HCT116 (cell line): Measurements from ENCODE around the gene CYP2D6. TPM values are rescaled to one million over a fixed set of nuclear protein-coding genes. Genes with fewer than 3 reads are reported as not detected.
"Not testable (repeated sequence)": the region's sequence is repeated elsewhere in the genome, so short reads cannot be mapped to it uniquely, and the experiment has no call there.

Experiments used
- ATAC-seq: fragments of 200-7000 bp; cut with Tn5 transposase; 2 replicates; pipeline ENCODE4 v1.9.1; 2020; ENCODE audit warnings: mild to moderate bottlenecking, moderate library complexity
- BruUV-seq: library from RNA; stranded (reverse); fragments of 400-500 nt; replicated peaks from 2 replicates; lab custom pipeline; 2021; lab: Mats Ljungman, UMichigan
- CTCF ChIA-PET: fragments of 300-600 bp; sonication (Branson Sonifier 250); formaldehyde crosslinking; loops from one replicate; lab custom pipeline; 2021; ENCODE audit warnings: antibody characterized with exemption; lab: Charles Lee
- POLR2A ChIA-PET: fragments of 300-600, 350-600 bp; sonication (Branson Sonifier 250); formaldehyde crosslinking; loops from one replicate; lab custom pipeline; 2021; ENCODE audit warnings: antibody characterized with exemption; lab: Charles Lee
- RAD21 ChIA-PET, 2 experiments: fragments of 300-600 bp; sonication (Branson Sonifier 250); formaldehyde crosslinking; loops; one replicate each; lab custom pipeline; 2023; ENCODE audit warnings: low total read pairs in 2 of 2; ENCODE audit not compliant: uncharacterized antibody in 2 of 2, unreplicated experiment in 2 of 2, low non-redundant PET in 1 of 2; lab: Charles Lee
- DNase-seq: peaks from one replicate; pipeline ENCODE4 v3.0.0-alpha.2; 2010; ENCODE audit warnings: low read depth, low spot score
- H2AFZ ChIP-seq: fragments of 200-600 bp; shearing (Covaris generic), sonication (generic); 2 replicates; pipeline ENCODE4 v1.6.1; 2017; ENCODE audit warnings: low read depth, mixed run types, mixed read lengths, antibody characterized with exemption, low read length; ENCODE audit not compliant: poor library complexity, severe bottlenecking
- H3K27ac ChIP-seq: 2 replicates; pipeline ENCODE4 v1.5.1; 2012; ENCODE audit warnings: low read depth, low read length
- H3K27me3 ChIP-seq: fragments of 200-600 bp; sonication (generic); 2 replicates; pipeline ENCODE4 v1.6.1; 2016; ENCODE audit warnings: mixed run types, low read length, mixed read lengths; ENCODE audit not compliant: insufficient read depth
- H3K36me3 ChIP-seq, 2 experiments: fragments of 200-500 bp in 1 of 2; fragments of 200-600 bp in 1 of 2; sonication (Bioruptor generic) in 1 of 2; sonication (generic) in 1 of 2; 2 replicates each; pipeline versions ENCODE4 v1.5.1 to v1.6.1; 2014 to 2016; ENCODE audit warnings: low read length in 2 of 2, inconsistent platforms in 1 of 2, mixed read lengths in 1 of 2, mixed run types in 1 of 2; ENCODE audit not compliant: insufficient read depth in 2 of 2, control insufficient read depth in 1 of 2
- H3K4me1 ChIP-seq, 2 experiments: fragments of 200-600 bp in 1 of 2; sonication (generic) in 1 of 2; 2 replicates each; pipeline versions ENCODE4 v1.5.1 to v1.6.1; 2012 to 2017; ENCODE audit warnings: low read length in 2 of 2, inconsistent platforms in 1 of 2, mild to moderate bottlenecking in 1 of 2, mixed read lengths in 1 of 2, mixed run types in 1 of 2, moderate library complexity in 1 of 2; ENCODE audit not compliant: insufficient read depth in 2 of 2, control insufficient read depth in 1 of 2
- H3K4me2 ChIP-seq: fragments of 200-600 bp; sonication (generic); 2 replicates; pipeline ENCODE4 v1.6.1; 2017; ENCODE audit warnings: mixed run types, low read length, mixed read lengths
- H3K4me3 ChIP-seq, 2 experiments: fragments of 200-600 bp in 1 of 2; sonication (generic) in 1 of 2; replicated peaks in 1 of 2; 2 replicates each; pipeline ENCODE4 v1.5.1; 2011 to 2016; ENCODE audit warnings: low read length in 2 of 2, control low read depth in 1 of 2, low read depth in 1 of 2, mild to moderate bottlenecking in 1 of 2, mixed read lengths in 1 of 2, mixed run types in 1 of 2
- H3K79me2 ChIP-seq: fragments of 200-600 bp; sonication (generic); 2 replicates; pipeline ENCODE4 v1.6.1; 2017; ENCODE audit warnings: mild to moderate bottlenecking, mixed run types, low read length, moderate library complexity, mixed read lengths; ENCODE audit not compliant: insufficient read depth
- H3K9ac ChIP-seq: fragments of 200-600 bp; sonication (generic); 2 replicates; pipeline ENCODE4 v1.6.1; 2016; ENCODE audit warnings: low read length, mixed read lengths
- H3K9me2 ChIP-seq: fragments of 200-600 bp; sonication (generic), shearing (Covaris generic); 2 replicates; pipeline ENCODE4 v1.6.1; 2017; ENCODE audit warnings: mixed run types, mild to moderate bottlenecking, moderate library complexity; ENCODE audit not compliant: insufficient read depth
- H3K9me3 ChIP-seq, 2 experiments: fragments of 200-500 bp in 1 of 2; fragments of 200-600 bp in 1 of 2; sonication (Bioruptor generic) in 1 of 2; sonication (generic) in 1 of 2; 2 replicates each; pipeline ENCODE4 v1.6.1; 2014 to 2017; ENCODE audit warnings: low read length in 2 of 2, mixed read lengths in 2 of 2, inconsistent platforms in 1 of 2, low read depth in 1 of 2, mild to moderate bottlenecking in 1 of 2, mixed run types in 1 of 2, moderate library complexity in 1 of 2; ENCODE audit not compliant: control insufficient read depth in 1 of 2, insufficient read depth in 1 of 2
- H4K20me1 ChIP-seq: fragments of 200-600 bp; sonication (generic), shearing (Covaris generic); 2 replicates; pipeline ENCODE4 v1.6.1; 2017; ENCODE audit warnings: mixed run types, mild to moderate bottlenecking, moderate library complexity; ENCODE audit not compliant: insufficient read depth
- RAD21 ChIP-seq: IDR thresholded peaks from 2 replicates; pipeline ENCODE4 v1.6.1; 2012; ENCODE audit warnings: low read depth, mild to moderate bottlenecking
- intact Hi-C: fragments of 100-400 bp; cut with micrococcal nuclease; formaldehyde crosslinking; loops from 2 replicates; pipeline ENCODE4 v1.10.0; 2022
- total RNA-seq: library from RNA; stranded (reverse); gene quantifications from one replicate; pipeline ENCODE4 v1.2.1, GENCODE V29; 2021; ENCODE audit not compliant: unreplicated experiment
- TF ChIP-seq, protein P1 (sequence below): IDR thresholded peaks from 2 replicates; pipeline ENCODE4 v1.6.1; 2012
- TF ChIP-seq, protein P2 (sequence below), 3 experiments: fragments of 200-600 bp in 1 of 3; sonication (generic) in 1 of 3; IDR thresholded peaks in 2 of 3; conservative IDR thresholded peaks in 1 of 3; 2 replicates each; pipeline ENCODE4 v1.5.1; 2012 to 2017; ENCODE audit warnings: low read depth in 2 of 3, low read length in 2 of 3, antibody characterized with exemption in 1 of 3, borderline replicate concordance in 1 of 3, control low read depth in 1 of 3, mild to moderate bottlenecking in 1 of 3, mixed read lengths in 1 of 3, mixed run types in 1 of 3, moderate library complexity in 1 of 3; ENCODE audit not compliant: insufficient read depth in 1 of 3

The CYP2D6 gene
- total RNA-seq, 1 experiment from 2014 or later: 1.9 TPM

- intact Hi-C loops: loop anchor here (5.0 kb wide), 2 partner anchors 147 to 167 kb away; partner anchors contain the start of genes CENPM and SEPTIN3
- Histone ChIP-seq H3K79me2 (no peaks in the 10 kb centered on the region), H4K20me1 (no peaks in the 10 kb centered on the region), H3K4me2 (no peak overlapping the region), H3K9ac (no peak overlapping the region), H3K9me2 (no peaks in the 10 kb centered on the region), H3K27ac (no peak overlapping the region), H3K27me3 (no peaks in the 10 kb centered on the region), H3K36me3 (no peaks in the 10 kb centered on the region; a peak in 1 of 4 replicates), H3K4me1 (no peaks in the 10 kb centered on the region), H3K9me3 (peaks cover 8 to 12% of the 10 kb centered on the region in 2 experiments; a peak in 2 of 4 replicates), H2AFZ (no peak overlapping the region), H3K4me3 (no peak overlapping the region)
- POLR2A ChIA-PET: no interaction called here
- ATAC-seq: peak; percentile 68
- CTCF ChIA-PET: no interaction called here
- BruUV-seq: no TSS peak
- DNase-seq: peak; percentile 26
- TF ChIP-seq RAD21: peak; percentile 63
- TF ChIP-seq, protein P1, sequence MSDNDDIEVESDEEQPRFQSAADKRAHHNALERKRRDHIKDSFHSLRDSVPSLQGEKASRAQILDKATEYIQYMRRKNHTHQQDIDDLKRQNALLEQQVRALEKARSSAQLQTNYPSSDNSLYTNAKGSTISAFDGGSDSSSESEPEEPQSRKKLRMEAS: no peak
- TF ChIP-seq, protein P2, sequence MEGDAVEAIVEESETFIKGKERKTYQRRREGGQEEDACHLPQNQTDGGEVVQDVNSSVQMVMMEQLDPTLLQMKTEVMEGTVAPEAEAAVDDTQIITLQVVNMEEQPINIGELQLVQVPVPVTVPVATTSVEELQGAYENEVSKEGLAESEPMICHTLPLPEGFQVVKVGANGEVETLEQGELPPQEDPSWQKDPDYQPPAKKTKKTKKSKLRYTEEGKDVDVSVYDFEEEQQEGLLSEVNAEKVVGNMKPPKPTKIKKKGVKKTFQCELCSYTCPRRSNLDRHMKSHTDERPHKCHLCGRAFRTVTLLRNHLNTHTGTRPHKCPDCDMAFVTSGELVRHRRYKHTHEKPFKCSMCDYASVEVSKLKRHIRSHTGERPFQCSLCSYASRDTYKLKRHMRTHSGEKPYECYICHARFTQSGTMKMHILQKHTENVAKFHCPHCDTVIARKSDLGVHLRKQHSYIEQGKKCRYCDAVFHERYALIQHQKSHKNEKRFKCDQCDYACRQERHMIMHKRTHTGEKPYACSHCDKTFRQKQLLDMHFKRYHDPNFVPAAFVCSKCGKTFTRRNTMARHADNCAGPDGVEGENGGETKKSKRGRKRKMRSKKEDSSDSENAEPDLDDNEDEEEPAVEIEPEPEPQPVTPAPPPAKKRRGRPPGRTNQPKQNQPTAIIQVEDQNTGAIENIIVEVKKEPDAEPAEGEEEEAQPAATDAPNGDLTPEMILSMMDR (IDR thresholded peaks at IDR 0.05 in 2 of 3, conservative IDR thresholded peaks at IDR 0.05 in 1 of 3; ENCODE audit: borderline replicate concordance in 1 of 3, insufficient read depth in 1 of 3, low read depth in 2 of 3, low read length in 2 of 3): peak; percentile 45 to 57 (median 50); a peak in 5 of 6 replicates
- RAD21 ChIA-PET: no interaction called here
Observed at GRCh38 chr22:42114721-42115120, 15.9 kb downstream of the CYP2D6 start.

DNA sequence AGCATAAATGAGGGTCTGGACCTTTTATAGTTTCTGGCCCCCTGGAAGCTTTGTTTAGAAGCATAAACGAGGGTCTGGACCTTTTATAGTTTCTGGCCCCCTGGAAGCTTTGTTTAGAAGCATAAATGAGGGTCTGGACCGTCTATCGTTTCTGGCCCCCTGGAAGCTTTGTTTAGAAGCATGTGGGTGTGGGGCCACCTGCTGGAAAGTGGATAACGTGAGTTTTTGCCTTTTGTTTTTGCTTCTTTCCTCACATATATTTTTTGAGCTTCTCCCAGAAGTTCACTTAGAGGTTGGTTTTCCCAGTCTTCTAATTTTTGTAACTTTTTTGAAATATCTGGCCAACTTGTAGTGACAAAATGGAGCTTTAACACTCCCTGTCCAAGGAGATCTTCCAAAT lies 17.8 kb downstream of the CYP2D6 start:
- not testable (repeated sequence) for H3K9ac ChIP-seq, H2AFZ ChIP-seq, H3K27ac ChIP-seq
- TF ChIP-seq, protein P2 (IDR thresholded peaks at IDR 0.05 in 2 of 3, conservative IDR thresholded peaks at IDR 0.05 in 1 of 3; ENCODE audit: borderline replicate concordance in 1 of 3, insufficient read depth in 1 of 3, low read depth in 2 of 3, low read length in 2 of 3): peak; percentile 17 to 43 (median 29); a peak in 3 of 6 replicates
- TF ChIP-seq RAD21: peak; percentile 63
- TF ChIP-seq, all 23 proteins: peak for 2; not testable (repeated sequence) for 21
- not testable (repeated sequence) for H3K27me3 ChIP-seq, H3K4me2 ChIP-seq, H3K4me1 ChIP-seq, H3K36me3 ChIP-seq, H3K4me3 ChIP-seq, ATAC-seq, H3K79me2 ChIP-seq, DNase-seq, H3K9me2 ChIP-seq, BruUV-seq, H4K20me1 ChIP-seq
- H3K9me3 ChIP-seq: peaks cover 8 to 12% of the 10 kb centered on the region in 2 experiments; a peak in 2 of 4 replicates
- POLR2A ChIA-PET: interaction anchor here (2.0 kb wide), 1 partner anchor 22 kb away, joined by 7 read pairs; no protein-coding TSS in a partner anchor
- intact Hi-C loops: loop anchor here (5.0 kb wide), 2 partner anchors 145 to 165 kb away; partner anchors contain the start of genes CENPM and SEPTIN3
- RAD21 ChIA-PET: interaction anchor here in 1 of 2 experiments (0.7 kb wide), 1 partner anchor 121 kb away, joined by 3 read pairs; no protein-coding TSS in a partner anchor
- CTCF ChIA-PET: interaction anchor here (0.6 to 1.2 kb wide), 6 partner anchors 22 to 445 kb away, joined by 3 to 10 read pairs (median 3); partner anchors contain the start of gene NDUFA6
